ENCODE data around the gene NEIL3. TPM values are rescaled to one million over a fixed set of nuclear protein-coding genes. Genes with fewer than 3 reads are reported as not detected.

NEIL3 gene
- total and polyA plus RNA-seq, 2 of the 8 experiments (the other 6 are each of a cell fraction or from before 2014, with no cell fraction given), result 5.5 to 11.0 TPM

DNA sequence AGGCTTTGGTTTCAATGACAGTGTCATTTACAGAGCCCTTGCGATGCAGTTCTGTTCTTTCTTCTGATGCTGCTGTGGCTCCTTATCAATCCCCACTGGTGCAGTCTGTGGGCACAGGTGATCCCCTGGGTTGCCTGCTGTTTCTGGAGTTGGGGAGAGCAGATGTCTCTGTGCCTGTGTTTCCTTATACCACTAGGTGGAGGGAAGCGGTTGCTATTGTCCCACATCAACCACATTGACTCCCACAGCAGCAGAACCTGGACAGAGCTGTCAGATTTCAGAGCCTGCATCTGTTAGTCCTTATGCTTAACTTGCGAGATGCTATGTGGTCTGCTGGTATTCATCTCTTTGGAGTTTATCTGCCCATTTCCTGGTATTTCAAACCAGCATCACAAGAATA, 57.7 kb downstream of the NEIL3 start:
- DNase-seq (ENCODE audit: low read depth in 1 of 2, low spot score in 2 of 2) (no peak), FAIRE-seq (peak; percentile 82)
- Histone ChIP-seq H3K14ac (ENCODE audit: insufficient read length) (no peak overlapping the region), H4K20me1 (replicated peaks in 1 of 2; ENCODE audit: control insufficient read depth in 1 of 2, insufficient read depth in 2 of 2, low read length in 2 of 2) (no peaks in the 10 kb centered on the region), H3K4me3 (ENCODE audit: extremely low read depth in 1 of 4, insufficient read depth in 2 of 4, low read depth in 3 of 4, low read length in 4 of 4) (no peak overlapping the region), H2BK20ac (ENCODE audit: low read length) (no peak overlapping the region), H4K91ac (replicated peaks; ENCODE audit: insufficient read length, low read length) (no peak overlapping the region), H4K5ac (ENCODE audit: insufficient read length, low read depth, low read length) (no peak overlapping the region), H3K79me2 (ENCODE audit: control insufficient read depth in 1 of 2, insufficient read depth in 2 of 2, low read length in 2 of 2) (no peaks in the 10 kb centered on the region), H3K27ac (ENCODE audit: low read depth, low read length) (no peak overlapping the region), H3K23me2 (ENCODE audit: low read depth, low read length) (no peaks in the 10 kb centered on the region), H4K8ac (ENCODE audit: extremely low read depth, insufficient read depth, low read length) (no peak overlapping the region), H2BK120ac (replicated peaks; ENCODE audit: low read depth, low read length) (no peak overlapping the region), H3K18ac (ENCODE audit: extremely low read depth, low read length) (no peak overlapping the region), H2BK5ac (ENCODE audit: low read depth, low read length) (no peak overlapping the region), H2AK5ac (ENCODE audit: low read depth, low read length) (no peak overlapping the region), H3K4ac (replicated peaks; ENCODE audit: insufficient read length, low read depth, low read length) (no peak overlapping the region), H3K4me2 (ENCODE audit: insufficient read depth in 1 of 2, low read depth in 2 of 2, low read length in 2 of 2) (no peak overlapping the region), H3K9ac (replicated peaks in 1 of 4; ENCODE audit: extremely low read depth in 1 of 4, low read depth in 3 of 4, low read length in 3 of 4) (no peak overlapping the region), H3K9me3 (ENCODE audit: insufficient read depth in 2 of 2, low read depth in 1 of 2, low read length in 1 of 2) (no peaks in the 10 kb centered on the region), H3K79me1 (ENCODE audit: low read depth, low read length) (no peaks in the 10 kb centered on the region), H2BK15ac (ENCODE audit: low read length) (no peak overlapping the region), H2AFZ (ENCODE audit: low read length) (no peak overlapping the region), H3K36me3 (ENCODE audit: control insufficient read depth in 2 of 4, insufficient read depth in 4 of 4, low read length in 3 of 4) (no peaks in the 10 kb centered on the region), H3K4me1 (replicated peaks in 1 of 4; ENCODE audit: control insufficient read depth in 3 of 4, insufficient read depth in 4 of 4, low read length in 3 of 4) (no peaks in the 10 kb centered on the region), H2BK12ac (ENCODE audit: low read depth, low read length) (no peak overlapping the region), H3K23ac (ENCODE audit: insufficient read length) (no peak overlapping the region), H3K27me3 (replicated peaks in 1 of 4; ENCODE audit: control insufficient read depth in 3 of 4, extremely low read depth in 1 of 4, insufficient read depth in 3 of 4, low read length in 3 of 4) (no peaks in the 10 kb centered on the region), H3K56ac (replicated peaks; ENCODE audit: insufficient read length, low read depth, low read length) (no peak overlapping the region)
- WGBS, 2 experiments (ENCODE audit: extremely low coverage in 1 of 2, insufficient coverage in 1 of 2, insufficient read length in 1 of 2, insufficient replicate concordance in 2 of 2, low coverage in 1 of 2, low lambda C conversion rate in 2 of 2, missing lambda C conversion rate in 1 of 2), result 79% methylated on average over 3 of the region's 3 CpGs; no CpG with 5 or more reads in 1 of the 2 experiments
- TF ChIP-seq POLR2A (IDR thresholded peaks at IDR 0.05; ENCODE audit: control extremely low read depth in 1 of 2, low read depth in 2 of 2, low read length in 2 of 2), result no peak
- TF ChIP-seq, protein P1, sequence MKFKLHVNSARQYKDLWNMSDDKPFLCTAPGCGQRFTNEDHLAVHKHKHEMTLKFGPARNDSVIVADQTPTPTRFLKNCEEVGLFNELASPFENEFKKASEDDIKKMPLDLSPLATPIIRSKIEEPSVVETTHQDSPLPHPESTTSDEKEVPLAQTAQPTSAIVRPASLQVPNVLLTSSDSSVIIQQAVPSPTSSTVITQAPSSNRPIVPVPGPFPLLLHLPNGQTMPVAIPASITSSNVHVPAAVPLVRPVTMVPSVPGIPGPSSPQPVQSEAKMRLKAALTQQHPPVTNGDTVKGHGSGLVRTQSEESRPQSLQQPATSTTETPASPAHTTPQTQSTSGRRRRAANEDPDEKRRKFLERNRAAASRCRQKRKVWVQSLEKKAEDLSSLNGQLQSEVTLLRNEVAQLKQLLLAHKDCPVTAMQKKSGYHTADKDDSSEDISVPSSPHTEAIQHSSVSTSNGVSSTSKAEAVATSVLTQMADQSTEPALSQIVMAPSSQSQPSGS (IDR thresholded peaks at IDR 0.05; ENCODE audit: low read length), result no peak
- peak; percentile 54 to 57 for TF ChIP-seq RAD21 (IDR thresholded peaks at IDR 0.05 in 1 of 2, conservative IDR thresholded peaks at IDR 0.05 in 1 of 2; ENCODE audit: low read depth in 2 of 2, low read length in 2 of 2)
- TF ChIP-seq YY1 (IDR thresholded peaks at IDR 0.05; ENCODE audit: low read depth, low read length), result no peak
- TF ChIP-seq, protein P2, sequence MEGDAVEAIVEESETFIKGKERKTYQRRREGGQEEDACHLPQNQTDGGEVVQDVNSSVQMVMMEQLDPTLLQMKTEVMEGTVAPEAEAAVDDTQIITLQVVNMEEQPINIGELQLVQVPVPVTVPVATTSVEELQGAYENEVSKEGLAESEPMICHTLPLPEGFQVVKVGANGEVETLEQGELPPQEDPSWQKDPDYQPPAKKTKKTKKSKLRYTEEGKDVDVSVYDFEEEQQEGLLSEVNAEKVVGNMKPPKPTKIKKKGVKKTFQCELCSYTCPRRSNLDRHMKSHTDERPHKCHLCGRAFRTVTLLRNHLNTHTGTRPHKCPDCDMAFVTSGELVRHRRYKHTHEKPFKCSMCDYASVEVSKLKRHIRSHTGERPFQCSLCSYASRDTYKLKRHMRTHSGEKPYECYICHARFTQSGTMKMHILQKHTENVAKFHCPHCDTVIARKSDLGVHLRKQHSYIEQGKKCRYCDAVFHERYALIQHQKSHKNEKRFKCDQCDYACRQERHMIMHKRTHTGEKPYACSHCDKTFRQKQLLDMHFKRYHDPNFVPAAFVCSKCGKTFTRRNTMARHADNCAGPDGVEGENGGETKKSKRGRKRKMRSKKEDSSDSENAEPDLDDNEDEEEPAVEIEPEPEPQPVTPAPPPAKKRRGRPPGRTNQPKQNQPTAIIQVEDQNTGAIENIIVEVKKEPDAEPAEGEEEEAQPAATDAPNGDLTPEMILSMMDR (IDR thresholded peaks at IDR 0.05; ENCODE audit: control extremely low read depth in 1 of 3, insufficient read depth in 1 of 3, low read depth in 1 of 3, low read length in 3 of 3), result peak; percentile 44 to 66 (median 46)
- TF ChIP-seq EGR1 (IDR thresholded peaks at IDR 0.05; ENCODE audit: borderline replicate concordance, low read depth, low read length), result no peak
- TF ChIP-seq PHF8 (conservative IDR thresholded peaks at IDR 0.05; ENCODE audit: low read depth, low read length), result no peak
- TF ChIP-seq TCF12 (IDR thresholded peaks at IDR 0.05; ENCODE audit: low read depth, low read length), result no peak
- no peak for TF ChIP-seq TEAD4 (IDR thresholded peaks at IDR 0.05; ENCODE audit: low read depth, low read length)
- ChIA-PET POLR2A (ENCODE audit: partially characterized antibody) (no interaction called here), CTCF (ENCODE audit: partially characterized antibody) (interaction anchor here (0.6 to 2.0 kb wide), 10 partner anchors 9 to 1331 kb away, joined by 3 to 8 read pairs (median 3); no protein-coding TSS in a partner anchor)

All from H1 (cell line).